HG02852 (cell line): ENCODE results near the gene ADGRD2.

Experiments used
- ATAC-seq: cut with Tn5 transposase; IDR thresholded peaks from one replicate; pipeline ENCODE4 v1.9.1; 2021; ENCODE audit warnings: mild to moderate bottlenecking, moderate library complexity; ENCODE audit not compliant: unreplicated experiment

Gene ADGRD2

GRCh38 chr9:124495126-124496074, 45.1 kb downstream of the ADGRD2 start:
- no peak for ATAC-seq

DNA sequence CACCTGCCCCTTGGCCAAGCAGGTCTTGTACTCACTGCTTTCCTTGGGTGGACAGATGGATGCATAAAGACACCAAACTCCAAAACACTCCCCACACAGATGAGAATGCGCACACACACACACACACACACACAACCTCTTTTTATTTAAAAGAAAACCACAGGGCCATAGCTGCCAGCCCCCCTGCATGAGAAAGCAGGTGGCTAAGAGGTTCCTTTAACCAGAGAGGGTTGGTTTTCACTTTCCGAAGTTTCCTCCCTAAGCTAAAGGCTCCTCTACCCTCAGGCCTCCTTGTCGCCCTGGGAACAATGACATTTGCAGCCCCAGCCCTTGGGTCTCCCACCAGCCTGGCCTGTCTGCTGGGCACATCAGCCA, 45.8 kb downstream of the ADGRD2 start:
- ATAC-seq: no peak

DNA sequence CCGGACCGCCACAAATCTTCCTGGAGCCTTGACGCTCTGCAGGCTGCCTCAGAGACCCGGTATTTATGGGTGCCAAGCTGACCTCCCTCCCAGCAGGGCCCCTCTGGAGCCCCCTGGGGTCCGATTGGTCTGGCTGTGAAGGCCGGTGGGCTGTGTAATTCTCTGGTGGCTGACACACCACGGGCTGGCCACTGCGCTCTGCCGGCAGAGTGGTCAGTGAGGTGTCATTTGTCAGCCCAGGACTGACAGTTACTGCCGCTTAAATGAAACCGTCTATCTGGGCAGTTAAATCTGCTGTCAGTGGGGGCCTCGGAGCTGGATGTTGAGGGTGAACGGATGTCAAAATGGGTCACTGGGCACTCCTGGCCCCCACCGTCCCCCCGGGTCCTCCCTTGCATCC, 46.2 kb downstream of the ADGRD2 start:
- ATAC-seq: no peak

GRCh38 chr9:124497441-124497840, 47.2 kb downstream of the ADGRD2 start:
- no peak for ATAC-seq

- no peak for ATAC-seq
These were observed 47.8 kb downstream of the ADGRD2 start for GRCh38 chr9:124498040-124498439.

GRCh38 chr9:124498499-124499146, 48.4 kb downstream of the ADGRD2 start:
- ATAC-seq: no peak

DNA sequence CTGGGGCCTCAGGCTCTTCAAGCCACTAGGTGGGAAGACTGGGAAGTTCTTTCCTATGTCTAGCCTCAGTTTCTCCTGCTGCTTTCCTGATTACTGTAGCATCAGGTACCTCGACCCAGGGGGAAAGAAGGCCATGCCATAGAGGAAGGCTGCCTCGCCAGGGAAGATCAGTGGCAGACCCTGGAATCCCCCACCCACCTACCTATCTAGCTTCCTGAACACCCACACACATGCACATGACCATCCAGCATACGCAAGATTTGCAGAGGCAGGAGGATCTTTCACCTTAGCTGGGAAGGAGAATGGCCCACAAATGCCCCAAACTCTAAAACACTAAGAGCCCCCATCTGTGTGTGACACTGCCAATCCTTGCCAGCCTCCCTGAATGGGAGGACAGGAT, 49.0 kb downstream of the ADGRD2 start:
- ATAC-seq: no peak

DNA sequence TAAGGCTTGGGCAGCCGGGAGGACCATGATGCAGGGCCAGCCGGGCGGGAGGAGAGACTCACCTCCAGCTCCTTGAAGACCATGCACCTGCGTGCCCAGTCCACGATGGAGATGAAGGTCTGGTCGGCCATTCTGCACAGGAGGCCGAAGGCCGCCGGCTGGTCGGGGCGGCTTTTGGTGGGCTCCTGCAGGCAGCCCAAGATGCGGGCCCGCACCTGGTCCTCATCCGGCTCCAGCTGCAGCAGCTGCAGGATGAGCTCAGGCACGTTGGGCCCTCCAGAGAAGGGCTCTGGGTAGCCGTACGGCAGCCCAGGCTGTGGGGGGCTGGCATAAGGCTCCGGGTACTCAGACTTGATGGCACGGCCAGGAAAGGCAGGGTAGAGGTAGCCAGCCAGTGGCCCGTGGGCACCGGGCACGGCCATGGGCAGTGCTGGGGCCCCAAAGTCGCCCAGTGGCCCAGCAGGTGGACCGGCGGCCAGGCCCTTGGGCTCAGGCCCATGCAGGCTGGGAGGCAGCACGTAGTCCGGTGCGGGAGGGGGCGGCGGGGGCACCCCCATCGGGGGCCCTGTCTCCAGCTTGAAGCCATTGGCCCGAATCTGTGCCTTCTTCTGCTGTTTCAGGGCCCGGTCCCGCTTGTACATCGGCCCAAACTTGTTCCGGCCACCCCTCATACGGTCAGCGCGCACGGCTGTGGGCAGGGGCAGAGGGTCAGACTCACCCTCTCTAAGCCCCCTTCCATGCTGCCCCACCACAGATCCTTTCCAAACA, 50.0 kb downstream of the ADGRD2 start:
- no peak for ATAC-seq

DNA sequence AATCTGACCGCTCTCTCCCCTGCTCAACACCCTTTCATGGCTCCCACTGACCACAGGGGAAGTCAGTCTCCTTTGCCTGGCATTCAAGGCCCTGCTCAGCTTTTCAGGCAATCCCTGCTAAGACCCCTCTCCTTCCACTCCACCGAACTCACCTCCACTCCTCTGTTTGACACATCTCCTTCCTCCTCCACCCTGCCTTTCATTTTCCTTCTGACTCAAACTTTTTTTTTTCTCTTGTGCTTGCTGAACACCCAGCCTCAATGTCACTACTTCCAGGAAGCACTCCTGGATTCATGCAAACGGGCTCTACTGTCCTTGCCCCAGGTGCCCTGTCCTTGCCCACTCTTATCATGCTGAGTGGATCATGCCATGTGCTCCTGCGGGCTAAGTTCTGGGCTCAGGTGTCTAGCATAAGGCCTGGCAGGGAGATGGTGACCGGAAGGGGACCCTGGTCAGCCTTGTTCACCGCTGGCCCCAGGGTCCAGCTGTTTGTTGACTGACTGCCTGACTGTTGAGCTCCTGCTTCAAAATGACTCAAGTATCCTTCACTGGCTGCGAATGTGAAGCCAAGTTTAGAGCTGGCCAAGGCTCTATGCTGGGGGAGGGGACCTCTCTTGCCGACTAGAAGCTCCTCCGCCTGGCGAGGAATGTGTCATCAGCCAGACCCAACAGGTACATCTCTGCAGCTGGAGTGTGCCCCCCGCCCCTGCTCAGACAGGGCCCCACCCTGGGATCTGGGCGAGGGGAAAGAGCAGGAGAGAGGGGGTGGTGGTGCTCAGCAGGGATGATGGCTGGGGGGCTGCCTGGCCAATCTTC, 50.8 kb downstream of the ADGRD2 start:
- ATAC-seq: no peak

DNA sequence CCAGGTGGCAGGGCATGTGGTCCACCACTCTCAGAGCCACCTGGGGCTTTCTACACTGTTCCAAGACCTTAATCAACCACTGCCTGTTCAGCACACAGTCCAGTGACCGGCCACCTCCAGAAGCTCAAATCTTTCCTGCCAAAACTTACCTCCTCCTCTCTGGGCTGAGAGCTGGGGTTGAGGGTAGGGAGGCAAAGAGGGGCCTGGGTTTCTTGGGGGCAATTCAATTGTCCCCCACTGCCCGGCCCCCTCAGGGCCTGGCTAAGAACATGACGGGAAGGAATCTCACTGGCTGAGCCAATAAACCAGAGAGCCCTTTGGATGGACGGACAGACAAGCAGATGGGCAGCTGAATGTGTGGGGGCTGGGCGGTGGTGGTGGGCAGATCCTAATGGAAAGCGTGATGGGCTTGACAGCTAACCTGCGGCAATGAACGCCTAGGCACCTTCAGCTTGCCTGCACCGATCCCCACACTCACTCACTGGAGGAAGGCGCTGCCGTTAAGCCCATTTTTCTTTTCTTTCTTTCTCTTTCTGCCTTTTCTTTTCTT, 51.6 kb downstream of the ADGRD2 start:
- no peak for ATAC-seq

GRCh38 chr9:124502711-124503702, 52.8 kb downstream of the ADGRD2 start:
- ATAC-seq: no peak

GRCh38 chr9:124503713-124504529, 53.7 kb downstream of the ADGRD2 start:
- ATAC-seq: no peak

DNA sequence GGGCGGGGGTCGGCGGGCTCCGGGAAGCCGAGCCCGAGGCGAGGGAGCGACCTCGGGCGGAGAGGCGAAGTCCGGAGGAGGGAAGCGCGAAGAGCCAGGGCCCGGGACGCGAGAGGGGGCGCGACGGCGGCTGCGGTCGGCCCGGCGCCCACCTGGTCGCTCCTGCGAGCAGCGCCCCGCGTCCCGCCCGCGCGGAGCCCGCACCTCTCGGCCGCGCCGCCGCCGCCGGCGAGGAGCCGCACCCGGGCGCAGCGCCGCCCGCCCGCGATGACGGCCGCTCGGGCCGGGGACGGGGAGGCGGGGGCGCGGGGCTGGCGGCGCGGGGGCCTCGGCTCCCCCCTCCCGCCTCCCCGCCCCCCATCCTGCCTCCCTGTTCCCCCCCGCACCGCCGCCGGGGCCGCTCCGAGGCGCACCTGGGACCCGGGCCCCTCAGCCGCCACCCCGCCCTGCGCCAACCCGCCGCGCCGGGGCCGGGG, 54.3 kb downstream of the ADGRD2 start:
- no peak for ATAC-seq

DNA sequence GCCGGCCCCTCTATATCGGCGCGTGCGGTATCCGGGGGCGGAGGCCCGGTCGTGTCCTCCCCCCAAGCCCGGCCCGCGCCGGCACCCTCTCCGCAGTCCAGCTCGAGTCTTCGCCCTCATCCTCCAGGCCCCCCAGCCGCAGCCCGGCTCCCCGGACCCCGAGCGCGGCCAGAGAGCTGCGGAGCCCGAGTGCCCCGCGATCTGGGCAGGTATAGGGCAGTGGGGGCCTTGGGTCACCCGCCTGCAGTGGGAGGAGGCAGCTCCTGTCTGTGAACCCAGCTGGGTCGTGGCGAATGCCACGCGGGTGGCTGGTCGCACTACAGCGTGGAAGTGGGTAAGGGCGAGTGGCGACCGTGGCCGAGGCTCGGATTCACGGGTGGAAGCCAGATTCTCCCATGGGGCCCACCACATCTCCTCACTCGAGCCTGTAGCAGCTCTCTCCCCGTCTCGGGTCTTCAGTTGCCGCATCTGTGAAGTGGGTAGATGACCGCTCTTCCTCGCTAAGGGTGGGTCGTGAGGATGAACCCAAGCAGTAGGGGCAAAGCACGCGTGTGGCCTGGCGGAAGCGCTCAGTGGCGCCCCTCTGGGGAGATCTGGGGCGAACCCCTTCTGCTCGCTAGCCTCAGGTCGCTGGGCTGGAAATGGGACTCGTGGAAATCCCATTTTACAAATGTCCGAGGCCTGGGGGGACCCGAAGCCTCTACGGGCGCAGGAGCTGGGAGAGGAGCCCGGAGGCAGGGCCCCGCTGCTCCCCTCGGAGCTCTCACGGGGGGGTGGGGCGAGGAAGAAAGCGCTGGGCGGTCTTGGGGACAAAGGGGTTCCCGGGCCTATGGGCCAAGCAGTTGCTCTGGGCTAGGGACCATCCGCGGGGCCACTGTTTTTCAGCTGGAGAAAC, 55.0 kb downstream of the ADGRD2 start:
- no peak for ATAC-seq

GRCh38 chr9:124505901-124506346, 55.7 kb downstream of the ADGRD2 start:
- ATAC-seq: no peak

GRCh38 chr9:124506433-124506832, 56.2 kb downstream of the ADGRD2 start:
- ATAC-seq: no peak
